Type B pancreatic cell (in vitro differentiated cells): ENCODE results near the gene TTC39A. TPM values are rescaled to one million over a fixed set of nuclear protein-coding genes. Genes with fewer than 3 reads are reported as not detected.

Source experiments
- DNase-seq: peaks from one replicate; pipeline ENCODE4 v3.0.0; 2021; ENCODE audit warnings: mixed read lengths; ENCODE audit not compliant: unreplicated experiment; ENCODE audit errors: extremely low spot score
- H3K27ac Mint-ChIP-seq: 2 replicates; pipeline ENCODE4 v1.8.0; 2021; ENCODE audit warnings: mild to moderate bottlenecking, mixed read lengths
- H3K27me3 Mint-ChIP-seq: 2 replicates; pipeline ENCODE4 v1.8.0; 2021; ENCODE audit warnings: mixed read lengths
- H3K36me3 Mint-ChIP-seq: 2 replicates; pipeline ENCODE4 v1.8.0; 2021; ENCODE audit warnings: mixed read lengths
- H3K4me1 Mint-ChIP-seq: one replicate; pipeline ENCODE4 v1.8.0; 2021; ENCODE audit warnings: mixed read lengths; ENCODE audit not compliant: unreplicated experiment
- H3K4me3 Mint-ChIP-seq: 2 replicates; pipeline ENCODE4 v1.8.0; 2021; ENCODE audit warnings: mild to moderate bottlenecking, mixed read lengths
- H3K9me3 Mint-ChIP-seq: 2 replicates; pipeline ENCODE4 v1.8.0; 2021; ENCODE audit warnings: mixed read lengths
- CTCF ChIP-seq: fragments of 200-600 bp; sonication (generic); conservative IDR thresholded peaks from 2 replicates; pipeline ENCODE4 v1.5.0; 2021; ENCODE audit warnings: antibody characterized with exemption, mild to moderate bottlenecking
- total RNA-seq: library from RNA; stranded (reverse); gene quantifications from 2 replicates; pipeline ENCODE4 v1.2.1, GENCODE V29; 2021; ENCODE audit warnings: low replicate concordance

The TTC39A gene
- total RNA-seq, 1 donor from 2014 or later: 16.3 TPM

GRCh38 chr1:51237351-51238033 is 92.9 kb downstream of the TTC39A start:
- H3K27ac Mint-ChIP-seq: no peak overlapping the region
- peaks cover 35% of the 10 kb centered on the region for H3K4me1 Mint-ChIP-seq
- no peaks in the 10 kb centered on the region for H3K36me3 Mint-ChIP-seq
- DNase-seq: no peak
- no peak overlapping the region for H3K4me3 Mint-ChIP-seq
- no peak for TF ChIP-seq CTCF
- H3K9me3 Mint-ChIP-seq: no peaks in the 10 kb centered on the region
- no peaks in the 10 kb centered on the region for H3K27me3 Mint-ChIP-seq

Other genes starting within 250 kb of the TTC39A start
- gene C1orf185, start 228.3 kb downstream of the TTC39A start, total RNA-seq: not detected in 2 replicates
- 61.8 and 110 TPM in 2 replicates for gene RNF11, start 94.3 kb downstream of the TTC39A start, total RNA-seq
- 49.4 and 50.7 TPM in 2 replicates for gene EPS15, start 188.7 kb upstream of the TTC39A start, total RNA-seq